GM19397 (cell line): ENCODE results near the gene PLXNA2.

Experiments used
- ATAC-seq: cut with Tn5 transposase; IDR thresholded peaks from one replicate; pipeline ENCODE4 v1.9.1; 2021; ENCODE audit warnings: mild to moderate bottlenecking, moderate library complexity; ENCODE audit not compliant: unreplicated experiment

PLXNA2 gene

DNA sequence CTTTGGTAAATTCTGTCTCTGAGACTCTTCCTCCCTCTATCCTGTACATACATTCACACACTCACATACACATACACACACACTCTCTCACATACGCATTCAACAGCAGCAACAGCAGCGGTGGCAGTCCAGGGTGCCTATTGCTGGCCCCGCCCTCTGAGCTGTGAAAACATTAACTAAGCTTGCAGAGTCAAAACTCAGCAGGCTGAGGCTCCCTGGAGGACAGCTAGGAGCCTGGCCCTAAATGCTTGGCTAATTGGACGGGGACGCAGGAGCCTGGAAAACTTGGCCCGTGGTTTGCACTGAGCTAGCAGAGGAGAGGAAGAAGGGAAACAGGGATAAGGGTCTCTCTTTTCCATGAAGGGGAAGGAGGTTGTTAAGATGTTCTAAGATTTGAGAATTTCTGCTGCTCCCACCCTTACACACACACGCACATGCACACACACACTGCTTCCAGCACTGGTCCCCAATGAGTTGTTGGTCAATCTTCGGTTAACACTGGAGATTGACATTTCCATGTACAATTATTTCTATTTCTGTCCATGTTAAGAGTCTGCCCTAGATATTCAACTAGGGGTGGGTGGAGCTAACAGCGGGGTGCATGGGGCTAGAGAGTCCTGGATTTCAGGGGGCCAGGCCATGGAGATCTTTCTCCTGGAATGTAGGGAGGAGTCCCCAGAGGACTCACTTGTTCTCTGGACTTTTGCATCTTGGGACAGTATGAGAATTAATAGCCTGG is 94.2 kb downstream of the PLXNA2 start:
- ATAC-seq = no peak

- ATAC-seq = no peak
Observed at GRCh38 chr1:208149213-208149612, 95.0 kb downstream of the PLXNA2 start.

DNA sequence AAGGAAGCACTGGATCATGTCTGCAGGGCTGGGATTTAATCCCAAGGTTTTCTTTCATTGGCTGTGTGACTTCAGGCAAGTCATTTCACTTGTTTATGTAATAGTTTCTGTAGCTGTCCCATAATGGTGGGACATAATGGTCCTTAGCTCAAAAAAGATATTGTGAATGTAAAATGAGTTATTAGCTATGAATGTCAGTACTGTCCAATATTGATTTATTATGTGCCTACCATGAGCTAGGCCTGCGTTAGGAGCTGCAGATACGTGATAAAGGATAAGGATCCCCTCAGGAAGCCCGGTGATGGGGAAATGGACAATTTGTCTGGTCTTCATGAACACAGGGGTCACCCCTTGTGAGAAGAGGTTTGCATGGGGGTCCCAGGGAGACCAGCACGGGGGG is 95.8 kb downstream of the PLXNA2 start:
- ATAC-seq = no peak

DNA sequence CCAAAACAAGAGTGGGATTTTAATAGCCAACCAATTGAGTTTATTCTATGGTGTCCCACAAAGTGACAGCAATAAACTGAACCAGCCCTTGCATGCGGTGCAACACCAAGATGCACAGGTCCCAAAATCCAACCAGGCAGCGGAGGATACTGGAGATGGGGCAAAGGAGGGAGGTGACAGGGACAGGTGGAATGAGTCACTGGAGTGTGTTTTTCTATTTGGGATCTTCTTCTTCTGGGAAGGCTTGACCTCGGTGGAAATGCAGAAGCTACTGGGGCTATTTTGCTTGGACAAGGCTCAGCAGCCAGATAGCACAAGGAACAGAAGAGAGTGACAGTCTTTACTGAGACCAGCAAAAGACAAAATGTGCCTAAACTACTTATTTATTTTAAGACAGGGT is 97.5 kb downstream of the PLXNA2 start:
- ATAC-seq = no peak

GRCh38 chr1:208145167-208145566 is 99.0 kb downstream of the PLXNA2 start:
- no peak for ATAC-seq

DNA sequence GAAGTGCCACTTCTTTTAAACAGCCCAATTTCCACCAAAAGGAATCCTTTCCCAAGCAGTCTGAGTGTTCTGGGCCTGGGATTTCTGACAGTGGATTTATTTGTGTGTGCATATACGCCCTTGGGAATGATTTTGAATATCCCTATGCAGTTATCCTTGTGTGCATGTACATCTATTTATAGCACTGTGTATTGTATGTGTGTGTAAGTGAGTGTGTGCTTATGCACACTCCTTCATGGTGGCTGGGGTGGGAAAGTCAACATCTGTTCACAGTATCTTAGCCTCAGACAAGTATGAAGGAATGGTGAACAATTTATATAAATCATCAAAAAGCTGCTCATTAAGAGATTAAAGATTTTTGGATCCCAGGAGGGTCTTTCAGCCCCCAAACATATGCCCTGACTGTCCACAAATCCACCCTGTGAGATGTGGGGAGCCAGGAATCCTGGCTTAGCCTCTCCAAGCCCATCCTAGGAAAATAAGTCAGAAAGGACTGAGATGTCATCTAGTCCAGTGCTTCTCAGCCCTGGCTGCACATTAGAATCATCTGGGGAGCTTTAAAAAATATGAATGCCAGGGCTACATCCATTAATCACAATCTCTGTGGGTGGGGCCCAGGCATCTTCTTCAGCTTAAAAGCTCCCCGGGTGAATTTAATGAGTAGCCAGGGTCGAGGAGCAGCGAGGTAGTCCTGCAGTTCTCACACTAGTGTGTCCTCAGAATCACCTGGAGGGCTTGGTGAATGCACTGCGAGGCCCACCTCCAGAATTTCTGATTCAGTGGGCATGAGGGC is 101.4 kb downstream of the PLXNA2 start:
- ATAC-seq = no peak

DNA sequence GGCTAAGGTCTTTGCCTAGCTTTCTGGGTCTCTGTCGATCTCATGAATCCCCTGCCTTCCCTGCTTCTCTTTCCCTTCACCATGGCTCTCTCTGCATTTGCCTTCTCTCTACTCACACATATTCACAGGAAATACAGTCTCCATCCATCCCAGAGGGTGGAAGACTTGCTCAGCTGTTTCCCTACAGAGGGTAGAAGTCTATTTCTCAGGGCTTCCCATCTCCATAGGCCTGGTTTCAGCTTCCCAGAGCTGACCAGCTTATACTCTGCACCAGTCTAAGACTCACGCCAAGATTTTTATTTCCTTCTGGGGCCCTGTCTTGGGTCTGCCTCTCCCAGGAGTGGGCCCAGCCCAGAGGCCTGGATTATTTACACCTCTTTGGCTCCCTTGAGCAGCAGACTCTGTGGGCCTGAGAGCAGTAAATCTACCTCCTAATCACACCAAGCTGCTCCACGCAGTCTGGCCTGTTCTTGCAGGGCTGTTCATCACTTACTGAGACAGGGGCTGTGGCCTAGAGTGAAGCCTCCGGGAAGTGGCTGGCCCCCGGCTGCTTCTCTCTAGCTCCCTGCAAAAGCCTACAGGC is 102.5 kb downstream of the PLXNA2 start:
- ATAC-seq = no peak

DNA sequence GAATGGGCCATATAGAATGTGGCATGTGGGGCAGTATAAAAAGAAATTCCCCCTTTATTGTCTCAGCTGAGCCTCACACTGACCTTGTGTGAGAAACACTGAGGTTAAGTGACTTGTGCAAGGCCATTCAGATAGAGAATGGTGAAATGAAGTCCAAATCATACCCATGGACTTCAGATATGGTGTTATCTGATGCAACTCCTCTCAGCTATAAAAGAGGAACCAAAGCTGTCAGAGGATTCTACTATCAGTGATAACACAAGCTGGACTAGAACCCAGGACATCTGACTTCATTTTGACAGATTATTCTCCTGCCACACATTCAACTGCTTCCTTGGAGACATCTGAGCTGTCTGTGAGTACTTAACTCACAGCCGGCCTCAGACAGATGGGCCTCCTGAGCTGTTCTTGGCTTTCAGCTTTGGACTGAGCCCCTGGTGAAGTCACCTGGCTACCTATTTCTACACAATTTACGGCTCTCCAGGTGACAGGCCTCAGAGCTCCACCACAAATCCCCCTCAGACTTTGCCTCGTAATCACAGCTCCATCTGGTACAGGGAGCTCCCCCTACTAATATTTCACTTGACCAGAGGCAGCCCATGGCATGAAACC is 104.6 kb downstream of the PLXNA2 start:
- no peak for ATAC-seq

DNA sequence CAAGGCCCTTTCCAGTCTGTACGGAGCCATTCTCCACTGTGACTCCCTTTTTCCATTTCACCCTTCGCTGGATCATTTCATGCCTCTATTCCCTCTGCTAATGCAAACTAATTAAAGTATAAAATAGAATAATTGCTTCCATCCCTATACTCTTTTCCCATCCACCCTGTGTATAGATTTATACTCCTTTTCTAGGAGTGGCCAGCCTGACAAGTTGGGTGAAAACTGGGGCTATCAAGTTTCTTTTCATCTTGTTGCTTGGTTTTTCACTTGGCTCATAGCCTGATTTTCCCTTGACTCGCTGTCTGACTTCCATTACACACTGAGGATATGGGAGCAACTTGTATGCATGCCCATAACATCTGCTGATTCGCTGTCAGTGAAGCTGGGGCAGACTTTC is 107.0 kb downstream of the PLXNA2 start:
- ATAC-seq = no peak

DNA sequence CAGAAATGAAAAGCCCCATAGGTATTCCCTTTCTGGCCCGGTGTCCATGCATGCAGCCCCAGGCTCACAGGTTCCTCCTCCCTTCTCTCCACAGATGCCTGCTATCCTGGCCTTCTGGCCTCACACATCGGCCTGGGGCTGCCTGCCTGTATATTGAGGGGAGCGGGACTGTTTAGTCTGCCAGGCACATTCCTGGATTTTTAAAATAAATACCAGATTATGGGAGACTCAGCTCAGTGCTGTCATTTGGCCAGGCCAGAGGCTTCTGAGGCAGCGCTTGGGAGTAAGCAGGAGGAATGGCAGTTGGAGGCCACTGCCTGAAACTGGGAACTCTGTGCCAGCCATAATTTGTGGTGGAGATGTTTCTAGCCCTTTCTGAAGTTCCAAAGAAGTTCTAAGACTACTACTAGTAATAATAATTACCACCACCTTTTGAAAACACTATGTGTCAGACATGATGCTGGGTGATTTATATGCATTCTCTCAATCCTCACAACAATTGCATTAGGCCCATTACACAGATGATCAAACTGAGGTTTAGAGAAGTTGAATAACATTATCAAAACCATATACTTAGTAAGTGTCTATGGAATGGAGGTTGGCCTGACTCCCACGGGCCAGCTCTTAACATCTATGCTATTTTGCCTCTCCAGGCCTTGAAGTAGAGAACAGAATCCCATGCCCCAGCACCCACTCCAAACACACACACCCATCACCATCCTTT is 107.6 kb downstream of the PLXNA2 start:
- ATAC-seq = no peak

- no peak for ATAC-seq
Observed at GRCh38 chr1:208135354-208135753, 108.8 kb downstream of the PLXNA2 start.

DNA sequence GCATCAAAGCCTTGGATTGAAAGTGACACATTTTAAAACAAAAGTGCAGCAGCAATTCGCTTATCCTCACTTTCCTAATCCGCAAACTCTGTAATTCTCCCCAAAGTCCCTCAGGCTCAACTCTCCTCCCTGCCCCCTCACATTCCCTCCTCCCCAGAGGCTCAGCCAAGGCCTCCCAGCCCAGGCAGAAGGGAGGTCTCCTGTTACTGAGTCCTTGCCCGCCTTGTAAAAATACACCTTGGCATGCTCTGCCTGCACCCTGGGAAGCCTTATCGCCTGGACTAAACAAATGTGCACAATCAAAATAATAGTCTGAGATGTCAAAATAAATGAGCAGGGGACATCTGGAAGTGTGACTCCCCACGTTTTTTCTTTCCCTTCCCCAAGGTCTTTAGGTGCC is 109.7 kb downstream of the PLXNA2 start:
- ATAC-seq = no peak

GRCh38 chr1:208133355-208133754 is 110.8 kb downstream of the PLXNA2 start:
- ATAC-seq = no peak

- peak; percentile 80 for ATAC-seq
Observed at GRCh38 chr1:208132287-208132882, 111.8 kb downstream of the PLXNA2 start.

GRCh38 chr1:208131621-208132286 is 112.4 kb downstream of the PLXNA2 start:
- ATAC-seq = peak; percentile 12

GRCh38 chr1:208129487-208129886 is 114.7 kb downstream of the PLXNA2 start:
- ATAC-seq = no peak

GRCh38 chr1:208129060-208129459 is 115.1 kb downstream of the PLXNA2 start:
- ATAC-seq = no peak

DNA sequence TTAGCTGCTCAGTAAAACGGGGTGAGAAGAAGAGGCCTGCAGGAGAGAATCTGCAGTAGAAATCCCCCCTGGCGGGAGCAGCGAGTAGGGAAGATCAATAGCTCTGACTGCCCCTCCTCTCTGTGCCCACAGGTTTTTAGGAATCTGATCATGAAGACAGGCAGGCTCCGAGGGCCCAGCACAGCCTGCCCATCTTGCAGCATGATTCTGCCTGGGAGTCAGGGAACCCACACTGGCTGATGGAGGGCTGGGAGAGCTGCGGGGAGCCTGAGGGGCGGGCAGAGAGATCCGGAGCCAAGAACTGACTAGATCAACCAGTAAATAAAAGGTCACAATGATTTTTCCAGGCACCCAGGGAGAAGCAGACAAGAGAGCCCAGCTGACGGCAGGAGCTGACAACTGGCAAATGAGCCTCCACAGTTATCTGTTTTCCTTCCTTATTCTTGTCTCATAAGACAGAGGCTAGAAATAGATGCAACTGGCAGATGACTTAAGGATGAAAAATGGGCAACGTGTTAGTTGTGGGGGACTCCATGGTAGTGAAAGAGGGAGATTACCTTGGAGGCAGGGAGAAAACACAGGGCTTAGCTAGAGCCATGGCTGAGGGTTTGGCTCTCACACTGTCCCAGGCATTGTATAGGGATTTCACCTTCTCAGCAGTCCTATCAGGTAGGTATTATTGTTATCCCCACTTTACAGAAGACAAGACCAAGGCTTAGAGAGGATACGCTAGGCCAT is 116.2 kb downstream of the PLXNA2 start:
- no peak for ATAC-seq

DNA sequence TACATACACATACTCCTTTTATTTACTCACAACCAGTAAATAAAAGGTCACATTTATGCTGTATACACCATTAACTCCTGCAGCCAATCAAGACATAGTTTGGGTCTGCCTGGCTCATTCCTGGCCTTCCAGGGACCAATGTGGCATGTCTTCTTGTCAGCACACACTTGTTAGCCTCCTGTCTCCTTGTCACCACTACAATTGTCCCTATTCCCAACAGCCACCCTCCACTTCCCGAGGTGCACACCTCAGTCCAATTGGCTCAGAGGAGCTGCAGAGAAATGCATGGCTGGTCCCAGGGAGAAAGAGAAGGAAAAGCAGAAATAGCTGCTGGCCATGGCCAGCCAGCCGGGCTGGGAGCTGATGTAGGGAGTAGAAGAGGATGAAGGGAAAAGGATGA is 116.9 kb downstream of the PLXNA2 start:
- ATAC-seq = no peak
